Measurements from ENCODE around the gene GAGE10.
"Not testable (repeated sequence)": the region's sequence is repeated elsewhere in the genome, so short reads cannot be mapped to it uniquely, and the experiment has no call there.

- TF ChIP-seq CTCF, EZH2 (IDR thresholded peaks at IDR 0.05): not testable (repeated sequence)
Measured at GRCh38 chrX:49321737-49322136, 18.3 kb downstream of the GAGE10 start, which contains the start of gene GAGE12J.
